H1 (cell line): ENCODE data around the gene PRKCH. TPM values are rescaled to one million over a fixed set of nuclear protein-coding genes. Genes with fewer than 3 reads are reported as not detected.

Source experiments
- CTCF ChIA-PET: fragments of 300-600 bp; sonication (Branson Sonifier 250); formaldehyde crosslinking; loops from one replicate; lab custom pipeline; 2021; ENCODE audit not compliant: partially characterized antibody; lab: Charles Lee
- POLR2A ChIA-PET: fragments of 300-600 bp; sonication (Branson Sonifier 250); formaldehyde crosslinking; loops from one replicate; lab custom pipeline; 2021; ENCODE audit warnings: inconsistent platforms; ENCODE audit not compliant: partially characterized antibody; lab: Charles Lee
- DNase-seq, 2 experiments: peaks; one replicate each; pipeline versions ENCODE4 v3.0.0 to v3.0.0-alpha.2; 2010 to 2022; ENCODE audit warnings: low spot score in 2 of 2, low read depth in 1 of 2, mixed read lengths in 1 of 2
- FAIRE-seq: peaks from 2 replicates; lab custom pipeline; 2011; peaks lifted over from hg19 to GRCh38; lab: Jason Lieb, UNC
- H2AFZ ChIP-seq: 2 replicates; pipeline ENCODE4 v1.8.1; 2012; ENCODE audit warnings: low read length, inconsistent platforms
- H2AK5ac ChIP-seq: 2 replicates; pipeline ENCODE4 v1.6.1; 2013; ENCODE audit warnings: low read depth, low read length
- H2BK120ac ChIP-seq: replicated peaks from 2 replicates; pipeline ENCODE3; 2013; ENCODE audit warnings: low read depth, low read length, inconsistent platforms
- H2BK12ac ChIP-seq: 2 replicates; pipeline ENCODE4 v1.6.1; 2013; ENCODE audit warnings: low read depth, low read length
- H2BK15ac ChIP-seq: 2 replicates; pipeline ENCODE4 v1.6.1; 2013; ENCODE audit warnings: low read length
- H2BK20ac ChIP-seq: 2 replicates; pipeline ENCODE4 v1.6.1; 2013; ENCODE audit warnings: low read length
- H2BK5ac ChIP-seq: 2 replicates; pipeline ENCODE4 v1.6.1; 2013; ENCODE audit warnings: low read depth, low read length
- H3K14ac ChIP-seq: 2 replicates; pipeline ENCODE4 v1.6.1; 2013; ENCODE audit warnings: inconsistent platforms; ENCODE audit not compliant: insufficient read length
- H3K18ac ChIP-seq: 2 replicates; pipeline ENCODE4 v1.6.1; 2013; ENCODE audit warnings: low read length; ENCODE audit errors: extremely low read depth
- H3K23ac ChIP-seq: 2 replicates; pipeline ENCODE4 v1.6.1; 2013; ENCODE audit warnings: inconsistent platforms; ENCODE audit not compliant: insufficient read length
- H3K23me2 ChIP-seq: 2 replicates; pipeline ENCODE4 v1.6.1; 2013; ENCODE audit warnings: low read depth, low read length
- H3K27ac ChIP-seq: 2 replicates; pipeline ENCODE4 v1.6.1; 2011; ENCODE audit warnings: low read depth, low read length, inconsistent platforms
- H3K27me3 ChIP-seq, 4 experiments: replicated peaks in 1 of 4; 1 replicate in 1 of 4; 2 replicates in 3 of 4; pipeline versions ENCODE4 v1.6.1 to v1.8.1; 2011 to 2013; ENCODE audit warnings: low read length in 3 of 4, mild to moderate bottlenecking in 3 of 4, inconsistent platforms in 2 of 4, mixed read lengths in 2 of 4, moderate library complexity in 1 of 4; ENCODE audit not compliant: control insufficient read depth in 3 of 4, insufficient read depth in 3 of 4; ENCODE audit errors: extremely low read depth in 1 of 4
- H3K36me3 ChIP-seq, 4 experiments: 2 replicates each; pipeline versions ENCODE4 v1.6.1 to v1.8.1; 2011 to 2013; ENCODE audit warnings: mild to moderate bottlenecking in 4 of 4, low read length in 3 of 4, moderate library complexity in 2 of 4, control low read depth in 1 of 4, inconsistent platforms in 1 of 4; ENCODE audit not compliant: insufficient read depth in 4 of 4, control insufficient read depth in 2 of 4
- H3K4ac ChIP-seq: replicated peaks from 2 replicates; pipeline ENCODE3; 2013; ENCODE audit warnings: low read length, low read depth, mixed read lengths, inconsistent platforms; ENCODE audit not compliant: insufficient read length
- H3K4me1 ChIP-seq, 4 experiments: replicated peaks in 1 of 4; 1 replicate in 1 of 4; 2 replicates in 3 of 4; pipeline versions ENCODE4 v1.6.1 to v1.8.1; 2011 to 2013; ENCODE audit warnings: low read length in 3 of 4, inconsistent platforms in 2 of 4, mixed read lengths in 1 of 4; ENCODE audit not compliant: insufficient read depth in 4 of 4, control insufficient read depth in 3 of 4
- H3K4me2 ChIP-seq, 2 experiments: 2 replicates each; pipeline versions ENCODE4 v1.6.1 to v1.8.1; 2011 to 2013; ENCODE audit warnings: low read depth in 2 of 2, low read length in 2 of 2, control low read depth in 1 of 2, inconsistent platforms in 1 of 2, mild to moderate bottlenecking in 1 of 2; ENCODE audit not compliant: insufficient read depth in 1 of 2
- H3K4me3 ChIP-seq, 4 experiments: fragments of 200-600, 300-600 bp in 1 of 4; sonication (generic), shearing (Covaris generic), sonication (Bioruptor Twin) in 1 of 4; 2 replicates each; pipeline versions ENCODE4 v1.5.1 to v1.8.1; 2011 to 2016; ENCODE audit warnings: low read length in 4 of 4, low read depth in 3 of 4, control low read depth in 2 of 4, inconsistent platforms in 2 of 4, mild to moderate bottlenecking in 2 of 4, mixed read lengths in 1 of 4, moderate library complexity in 1 of 4; ENCODE audit not compliant: insufficient read depth in 2 of 4; ENCODE audit errors: extremely low read depth in 1 of 4
- H3K56ac ChIP-seq: replicated peaks from 2 replicates; pipeline ENCODE3; 2013; ENCODE audit warnings: low read depth, mild to moderate bottlenecking, mixed read lengths, low read length, inconsistent platforms; ENCODE audit not compliant: insufficient read length
- H3K79me1 ChIP-seq: 2 replicates; pipeline ENCODE4 v1.6.1; 2013; ENCODE audit warnings: low read depth, low read length, control low read depth
- H3K79me2 ChIP-seq, 2 experiments: 2 replicates each; pipeline versions ENCODE4 v1.6.1 to v1.8.1; 2012 to 2013; ENCODE audit warnings: low read length in 2 of 2, mild to moderate bottlenecking in 2 of 2, inconsistent platforms in 1 of 2; ENCODE audit not compliant: insufficient read depth in 2 of 2, control insufficient read depth in 1 of 2
- H3K9ac ChIP-seq, 4 experiments: replicated peaks in 1 of 4; 1 replicate in 1 of 4; 2 replicates in 3 of 4; pipeline versions ENCODE4 v1.6.1 to v1.8.1; 2011 to 2013; ENCODE audit warnings: low read depth in 3 of 4, low read length in 3 of 4, control low read depth in 2 of 4, mild to moderate bottlenecking in 2 of 4, moderate library complexity in 2 of 4, inconsistent platforms in 1 of 4; ENCODE audit errors: extremely low read depth in 1 of 4
- H3K9me3 ChIP-seq, 2 experiments: 2 replicates each; pipeline versions ENCODE4 v1.6.1 to v1.8.1; 2012 to 2013; ENCODE audit warnings: mild to moderate bottlenecking in 2 of 2, moderate library complexity in 2 of 2, control low read depth in 1 of 2, inconsistent platforms in 1 of 2, low read depth in 1 of 2, low read length in 1 of 2, mixed read lengths in 1 of 2; ENCODE audit not compliant: insufficient read depth in 2 of 2
- H4K20me1 ChIP-seq, 2 experiments: replicated peaks in 1 of 2; 2 replicates each; pipeline versions ENCODE3 to v1.8.1; 2011 to 2013; ENCODE audit warnings: inconsistent platforms in 2 of 2, low read length in 2 of 2, mild to moderate bottlenecking in 1 of 2; ENCODE audit not compliant: insufficient read depth in 2 of 2, control insufficient read depth in 1 of 2
- H4K5ac ChIP-seq: 2 replicates; pipeline ENCODE4 v1.6.1; 2013; ENCODE audit warnings: low read length, low read depth, mixed read lengths, inconsistent platforms; ENCODE audit not compliant: insufficient read length
- H4K8ac ChIP-seq: 2 replicates; pipeline ENCODE4 v1.8.0; 2013; ENCODE audit warnings: mild to moderate bottlenecking, moderate library complexity, low read length, inconsistent platforms; ENCODE audit not compliant: insufficient read depth; ENCODE audit errors: extremely low read depth
- H4K91ac ChIP-seq: replicated peaks from 2 replicates; pipeline ENCODE3; 2013; ENCODE audit warnings: low read length, mixed read lengths, inconsistent platforms; ENCODE audit not compliant: insufficient read length
- ASH2L ChIP-seq: fragments of 200-600, 300-600 bp; sonication (generic); IDR thresholded peaks from one replicate; pipeline ENCODE4 v1.7.1; 2017; ENCODE audit warnings: low read length
- CEBPB ChIP-seq: IDR thresholded peaks from 2 replicates; pipeline ENCODE4 v1.6.1; 2012; ENCODE audit warnings: low read depth, low read length
- CTCF ChIP-seq, 3 experiments: IDR thresholded peaks; 1 replicate in 2 of 3; 2 replicates in 1 of 3; pipeline versions ENCODE4 v1.5.1 to v1.6.1; 2011; ENCODE audit warnings: low read length in 3 of 3, mild to moderate bottlenecking in 3 of 3, inconsistent platforms in 2 of 3, low read depth in 1 of 3, moderate library complexity in 1 of 3; ENCODE audit not compliant: insufficient read depth in 1 of 3; ENCODE audit errors: control extremely low read depth in 1 of 3
- EGR1 ChIP-seq: IDR thresholded peaks from 2 replicates; pipeline ENCODE4 v1.6.1; 2011; ENCODE audit warnings: low read depth, low read length, borderline replicate concordance
- GABPA ChIP-seq: IDR thresholded peaks from 2 replicates; pipeline ENCODE4 v1.6.1; 2011; ENCODE audit warnings: mild to moderate bottlenecking, low read length, moderate library complexity, borderline replicate concordance; ENCODE audit not compliant: insufficient read depth
- GTF2F1 ChIP-seq: IDR thresholded peaks from 2 replicates; pipeline ENCODE4 v1.6.1; 2012; ENCODE audit warnings: low read depth, low read length, improper control_type of control experiment, borderline replicate concordance
- KDM4A ChIP-seq: IDR thresholded peaks from one replicate; pipeline ENCODE4 v1.7.1; 2012; ENCODE audit warnings: low read depth, mild to moderate bottlenecking, moderate library complexity, low read length, inconsistent platforms; ENCODE audit not compliant: severe bottlenecking
- NANOG ChIP-seq: IDR thresholded peaks from 2 replicates; pipeline ENCODE4 v1.6.1; 2011; ENCODE audit warnings: low read length, low read depth, mild to moderate bottlenecking, inconsistent platforms; ENCODE audit not compliant: insufficient read depth, poor library complexity, severe bottlenecking
- NRF1 ChIP-seq: IDR thresholded peaks from 2 replicates; pipeline ENCODE4 v1.6.1; 2011; ENCODE audit warnings: mild to moderate bottlenecking, low read depth, low read length, improper control_type of control experiment
- POLR2AphosphoS5 ChIP-seq: IDR thresholded peaks from 2 replicates; pipeline ENCODE4 v1.6.1; 2011; ENCODE audit warnings: low read depth, low read length
- POU5F1 ChIP-seq: IDR thresholded peaks from 2 replicates; pipeline ENCODE4 v1.6.1; 2011; ENCODE audit warnings: low read depth, mild to moderate bottlenecking, low read length, moderate library complexity
- SP2 ChIP-seq: IDR thresholded peaks from 2 replicates; pipeline ENCODE4 v1.6.1; 2012; ENCODE audit warnings: mild to moderate bottlenecking, low read length, inconsistent platforms
- TAF1 ChIP-seq: IDR thresholded peaks from 2 replicates; pipeline ENCODE4 v1.6.1; 2011; ENCODE audit warnings: mild to moderate bottlenecking, low read depth, low read length
- WGBS, 2 experiments: shearing (Covaris generic) in 1 of 2; methylation state at CpG; one replicate each; pipeline versions ENCODE4 v1.1.6 to v1.1.7; 2013 to 2015; ENCODE audit warnings: low lambda C conversion rate in 2 of 2, mixed read lengths in 2 of 2, inconsistent platforms in 1 of 2, low coverage in 1 of 2, missing lambda C conversion rate in 1 of 2; ENCODE audit not compliant: insufficient replicate concordance in 2 of 2, insufficient coverage in 1 of 2, insufficient read length in 1 of 2; ENCODE audit errors: extremely low coverage in 1 of 2, missing lambda C conversion rate in 1 of 2; 5-methylcytosine and 5-hydroxymethylcytosine counted together
- polyA plus RNA-seq, 7 experiments: library from polyadenylated mRNA; depleted of rRNA in 3 of 7; stranded (reverse) in 5 of 7; unstranded in 2 of 7; fragments of >200 nt in 5 of 7; fragments of 200-250 nt in 2 of 7; gene quantifications; 1 replicate in 5 of 7; 2 replicates in 1 of 7; 4 replicates in 1 of 7; pipeline versions ENCODE4 v1.2.1 to v1.2.3, GENCODE V29; 2011 to 2013; ENCODE audit warnings: missing spikeins in 2 of 7, mixed read lengths in 2 of 7
- total RNA-seq: library from RNA; stranded (reverse); fragmentation: NEBNext Ultra II Directional; extraction: Animal tissue kit (Norgen Biotek cat#: 25700); gene quantifications from 2 replicates; pipeline ENCODE4 v1.2.1, GENCODE V29; 2021

PRKCH gene
- total and polyA plus RNA-seq, 2 of the 8 experiments (the other 6 are each of a cell fraction or from before 2014, with no cell fraction given) = 6.4 to 7.0 TPM

GRCh38 chr14:61335049-61335448 is 13.7 kb downstream of the PRKCH start:
- Histone ChIP-seq H4K91ac (no peak overlapping the region), H4K8ac (no peak overlapping the region), H4K20me1 (no peaks in the 10 kb centered on the region), H3K4me1 (peaks cover 0 to 4% (median 0%) of the 10 kb centered on the region in 4 experiments; a peak in 1 of 7 replicates), H3K4me3 (no peak overlapping the region), H2AFZ (no peak overlapping the region), H3K56ac (no peak overlapping the region), H3K23me2 (no peaks in the 10 kb centered on the region), H3K79me2 (no peaks in the 10 kb centered on the region), H3K18ac (no peak overlapping the region), H2AK5ac (no peak overlapping the region), H3K9ac (no peak overlapping the region), H2BK12ac (no peak overlapping the region), H3K4ac (no peak overlapping the region), H2BK120ac (no peak overlapping the region), H3K27me3 (no peaks in the 10 kb centered on the region), H3K9me3 (no peaks in the 10 kb centered on the region), H2BK5ac (no peak overlapping the region), H3K79me1 (no peaks in the 10 kb centered on the region; the same call in 1 of the 2 replicates), H4K5ac (no peak overlapping the region), H3K14ac (no peak overlapping the region), H3K36me3 (no peaks in the 10 kb centered on the region), H3K23ac (no peak overlapping the region), H2BK20ac (no peak overlapping the region), H3K27ac (no peak overlapping the region), H2BK15ac (no peak overlapping the region), H3K4me2 (no peak overlapping the region)
- CTCF ChIA-PET = interaction anchor here (0.9 to 1.4 kb wide), 2 partner anchors 11 to 18 kb away, joined by 3 to 4 read pairs; no protein-coding TSS in a partner anchor
- FAIRE-seq (no peak), DNase-seq (no peak)
- 90% methylated on average over 3 of the region's 3 CpGs; no CpG with 5 or more reads in 1 of the 2 experiments for WGBS, 2 experiments
- POLR2A ChIA-PET = no interaction called here
- TF ChIP-seq NRF1 (no peak), POLR2AphosphoS5 (no peak), CTCF (IDR thresholded peaks at IDR 0.05; ENCODE audit: control extremely low read depth in 1 of 3, insufficient read depth in 1 of 3, low read depth in 1 of 3, low read length in 3 of 3) (no peak), GTF2F1 (no peak), CEBPB (no peak), SP2 (no peak), NANOG (no peak), GABPA (no peak), POU5F1 (no peak), KDM4A (no peak), TAF1 (no peak), EGR1 (no peak), ASH2L (no peak)
